HL-60 (cell line): ENCODE data around the gene MLXIP.

Experiments used
- DNase-seq, 2 experiments: peaks; one replicate each; pipeline ENCODE4 v3.0.0-alpha.2; 2010 to 2020; ENCODE audit warnings: low read depth in 1 of 2, low spot score in 1 of 2
- H3K27ac ChIP-seq: fragments of 250-450 bp; sonication (Bioruptor Pico); replicated peaks from 2 replicates; pipeline ENCODE4 v1.5.1; 2020; ENCODE audit warnings: mild to moderate bottlenecking, moderate library complexity
- H3K27me3 ChIP-seq: fragments of 250-450 bp; sonication (Bioruptor Pico); 2 replicates; pipeline ENCODE4 v1.5.1; 2021; ENCODE audit warnings: mild to moderate bottlenecking, moderate library complexity; ENCODE audit not compliant: insufficient read depth, poor library complexity, severe bottlenecking
- H3K4me3 ChIP-seq: replicated peaks from 2 replicates; pipeline ENCODE4 v1.5.1; 2011; ENCODE audit warnings: mild to moderate bottlenecking, control low read depth, low read length; ENCODE audit not compliant: insufficient read depth
- GABPA ChIP-seq: IDR thresholded peaks from 2 replicates; pipeline ENCODE4 v1.6.1; 2012; ENCODE audit warnings: low read depth
- POLR2AphosphoS5 ChIP-seq: IDR thresholded peaks from 2 replicates; pipeline ENCODE4 v1.6.1; 2012; ENCODE audit warnings: low read depth
- SPI1 ChIP-seq: IDR thresholded peaks from 2 replicates; pipeline ENCODE4 v1.6.1; 2012; ENCODE audit warnings: low read depth, mild to moderate bottlenecking, borderline replicate concordance
- TF ChIP-seq, protein P1 (sequence below): IDR thresholded peaks from 2 replicates; pipeline ENCODE4 v1.6.1; 2012; ENCODE audit warnings: low read depth; ENCODE audit not compliant: insufficient replicate concordance
- TF ChIP-seq, protein P2 (sequence below): IDR thresholded peaks from one replicate; pipeline ENCODE4 v1.5.1; 2011; ENCODE audit warnings: low read length, control low read depth, inconsistent platforms; ENCODE audit not compliant: insufficient read depth

Gene MLXIP

DNA sequence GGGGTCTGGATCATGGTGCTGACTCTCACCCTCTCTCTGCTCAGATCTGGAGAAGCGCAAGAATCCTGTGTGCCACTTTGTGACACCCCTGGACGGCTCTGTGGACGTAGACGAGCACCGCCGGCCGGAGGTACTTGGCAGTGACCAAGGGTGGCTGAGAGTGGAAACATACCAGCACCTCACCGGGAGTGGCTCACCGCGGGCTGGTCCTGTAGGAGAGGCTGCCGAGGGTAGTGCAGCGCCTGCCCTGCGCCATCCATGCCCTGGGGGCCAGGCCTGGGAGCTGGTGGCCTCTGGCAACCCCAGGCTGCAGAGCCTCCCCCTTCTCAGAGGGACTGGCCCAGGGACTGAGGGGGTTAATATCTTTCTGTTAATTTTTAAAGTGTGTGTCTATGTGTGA lies 49.3 kb downstream of the MLXIP start:
- no peak overlapping the region for H3K4me3 ChIP-seq
- no peak for DNase-seq
- TF ChIP-seq GABPA: no peak
- H3K27me3 ChIP-seq: no peaks in the 10 kb centered on the region
- H3K27ac ChIP-seq: no peak overlapping the region

DNA sequence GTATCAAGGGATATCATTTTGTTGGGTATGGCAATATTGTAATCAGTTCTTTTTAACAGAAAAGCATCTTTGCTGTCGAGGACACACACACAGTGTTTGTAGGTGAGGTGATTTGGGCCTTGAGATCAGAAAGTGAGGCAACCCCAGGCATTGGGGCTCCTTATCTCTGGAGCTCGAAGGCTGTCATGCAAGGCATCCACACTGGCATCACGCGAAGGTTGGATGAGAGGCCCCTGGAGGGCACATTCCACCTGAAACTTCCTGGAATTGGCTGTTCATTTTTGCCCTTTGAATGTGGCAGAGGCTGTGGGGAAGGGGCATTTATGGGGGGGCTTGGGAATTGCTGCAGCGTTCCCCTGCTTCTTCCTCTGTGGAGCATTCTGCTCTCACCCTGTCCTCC lies 49.9 kb downstream of the MLXIP start:
- Histone ChIP-seq H3K27ac (no peak overlapping the region), H3K4me3 (no peak overlapping the region), H3K27me3 (no peaks in the 10 kb centered on the region)
- TF ChIP-seq GABPA (no peak), SPI1 (no peak), POLR2AphosphoS5 (no peak)
- TF ChIP-seq, protein P1, sequence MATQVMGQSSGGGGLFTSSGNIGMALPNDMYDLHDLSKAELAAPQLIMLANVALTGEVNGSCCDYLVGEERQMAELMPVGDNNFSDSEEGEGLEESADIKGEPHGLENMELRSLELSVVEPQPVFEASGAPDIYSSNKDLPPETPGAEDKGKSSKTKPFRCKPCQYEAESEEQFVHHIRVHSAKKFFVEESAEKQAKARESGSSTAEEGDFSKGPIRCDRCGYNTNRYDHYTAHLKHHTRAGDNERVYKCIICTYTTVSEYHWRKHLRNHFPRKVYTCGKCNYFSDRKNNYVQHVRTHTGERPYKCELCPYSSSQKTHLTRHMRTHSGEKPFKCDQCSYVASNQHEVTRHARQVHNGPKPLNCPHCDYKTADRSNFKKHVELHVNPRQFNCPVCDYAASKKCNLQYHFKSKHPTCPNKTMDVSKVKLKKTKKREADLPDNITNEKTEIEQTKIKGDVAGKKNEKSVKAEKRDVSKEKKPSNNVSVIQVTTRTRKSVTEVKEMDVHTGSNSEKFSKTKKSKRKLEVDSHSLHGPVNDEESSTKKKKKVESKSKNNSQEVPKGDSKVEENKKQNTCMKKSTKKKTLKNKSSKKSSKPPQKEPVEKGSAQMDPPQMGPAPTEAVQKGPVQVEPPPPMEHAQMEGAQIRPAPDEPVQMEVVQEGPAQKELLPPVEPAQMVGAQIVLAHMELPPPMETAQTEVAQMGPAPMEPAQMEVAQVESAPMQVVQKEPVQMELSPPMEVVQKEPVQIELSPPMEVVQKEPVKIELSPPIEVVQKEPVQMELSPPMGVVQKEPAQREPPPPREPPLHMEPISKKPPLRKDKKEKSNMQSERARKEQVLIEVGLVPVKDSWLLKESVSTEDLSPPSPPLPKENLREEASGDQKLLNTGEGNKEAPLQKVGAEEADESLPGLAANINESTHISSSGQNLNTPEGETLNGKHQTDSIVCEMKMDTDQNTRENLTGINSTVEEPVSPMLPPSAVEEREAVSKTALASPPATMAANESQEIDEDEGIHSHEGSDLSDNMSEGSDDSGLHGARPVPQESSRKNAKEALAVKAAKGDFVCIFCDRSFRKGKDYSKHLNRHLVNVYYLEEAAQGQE: no peak
- TF ChIP-seq, protein P2, sequence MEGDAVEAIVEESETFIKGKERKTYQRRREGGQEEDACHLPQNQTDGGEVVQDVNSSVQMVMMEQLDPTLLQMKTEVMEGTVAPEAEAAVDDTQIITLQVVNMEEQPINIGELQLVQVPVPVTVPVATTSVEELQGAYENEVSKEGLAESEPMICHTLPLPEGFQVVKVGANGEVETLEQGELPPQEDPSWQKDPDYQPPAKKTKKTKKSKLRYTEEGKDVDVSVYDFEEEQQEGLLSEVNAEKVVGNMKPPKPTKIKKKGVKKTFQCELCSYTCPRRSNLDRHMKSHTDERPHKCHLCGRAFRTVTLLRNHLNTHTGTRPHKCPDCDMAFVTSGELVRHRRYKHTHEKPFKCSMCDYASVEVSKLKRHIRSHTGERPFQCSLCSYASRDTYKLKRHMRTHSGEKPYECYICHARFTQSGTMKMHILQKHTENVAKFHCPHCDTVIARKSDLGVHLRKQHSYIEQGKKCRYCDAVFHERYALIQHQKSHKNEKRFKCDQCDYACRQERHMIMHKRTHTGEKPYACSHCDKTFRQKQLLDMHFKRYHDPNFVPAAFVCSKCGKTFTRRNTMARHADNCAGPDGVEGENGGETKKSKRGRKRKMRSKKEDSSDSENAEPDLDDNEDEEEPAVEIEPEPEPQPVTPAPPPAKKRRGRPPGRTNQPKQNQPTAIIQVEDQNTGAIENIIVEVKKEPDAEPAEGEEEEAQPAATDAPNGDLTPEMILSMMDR: no peak
- DNase-seq: no peak

DNA sequence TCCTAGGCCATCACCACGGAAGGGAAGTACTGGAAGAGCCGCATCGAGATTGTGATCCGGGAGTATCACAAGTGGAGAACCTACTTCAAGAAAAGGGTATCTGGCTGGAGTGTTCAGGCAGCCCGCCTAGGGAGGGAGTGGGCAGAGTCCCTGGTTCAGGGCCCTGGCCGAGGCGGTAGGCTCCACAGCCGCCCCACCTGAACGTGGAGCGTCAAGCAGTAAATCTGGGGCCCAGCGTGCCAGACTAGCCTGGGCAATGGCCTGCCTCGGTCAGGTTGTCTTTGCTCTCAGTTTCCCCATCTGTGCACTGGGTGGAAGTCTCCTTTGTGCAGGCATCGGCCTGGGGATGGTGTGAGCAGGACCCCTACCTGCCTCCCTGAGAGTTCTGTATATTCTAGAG lies 50.6 kb downstream of the MLXIP start:
- no peak for DNase-seq
- TF ChIP-seq, protein P1: no peak
- no peak for TF ChIP-seq GABPA
- TF ChIP-seq, protein P2: no peak
- TF ChIP-seq POLR2AphosphoS5: no peak
- TF ChIP-seq SPI1: no peak
- Histone ChIP-seq H3K4me3 (no peak overlapping the region), H3K27me3 (no peaks in the 10 kb centered on the region), H3K27ac (no peak overlapping the region)

DNA sequence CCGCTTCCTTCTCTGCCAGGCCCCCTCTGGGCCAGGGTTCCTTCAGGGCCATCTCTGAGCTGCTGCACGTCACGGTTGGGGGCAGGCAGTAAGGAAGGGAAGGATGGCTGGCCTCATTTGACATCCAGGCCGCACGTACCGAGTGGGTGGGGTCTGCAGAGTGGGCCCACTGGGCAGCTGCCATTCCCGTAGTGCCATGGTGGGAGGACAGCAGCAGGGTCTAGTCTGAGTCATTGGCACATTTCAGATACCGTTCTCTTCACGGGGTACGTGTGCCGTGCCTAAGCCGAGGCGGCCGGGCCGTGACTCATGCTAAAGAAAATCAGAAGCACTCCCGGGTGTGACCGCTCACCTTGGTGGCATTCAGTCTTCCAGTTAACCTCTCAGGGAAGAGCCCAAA lies 51.6 kb downstream of the MLXIP start:
- Histone ChIP-seq H3K4me3 (no peak overlapping the region), H3K27me3 (no peaks in the 10 kb centered on the region), H3K27ac (no peak overlapping the region)
- no peak for TF ChIP-seq POLR2AphosphoS5
- no peak for TF ChIP-seq GABPA
- no peak for TF ChIP-seq SPI1
- no peak for DNase-seq

DNA sequence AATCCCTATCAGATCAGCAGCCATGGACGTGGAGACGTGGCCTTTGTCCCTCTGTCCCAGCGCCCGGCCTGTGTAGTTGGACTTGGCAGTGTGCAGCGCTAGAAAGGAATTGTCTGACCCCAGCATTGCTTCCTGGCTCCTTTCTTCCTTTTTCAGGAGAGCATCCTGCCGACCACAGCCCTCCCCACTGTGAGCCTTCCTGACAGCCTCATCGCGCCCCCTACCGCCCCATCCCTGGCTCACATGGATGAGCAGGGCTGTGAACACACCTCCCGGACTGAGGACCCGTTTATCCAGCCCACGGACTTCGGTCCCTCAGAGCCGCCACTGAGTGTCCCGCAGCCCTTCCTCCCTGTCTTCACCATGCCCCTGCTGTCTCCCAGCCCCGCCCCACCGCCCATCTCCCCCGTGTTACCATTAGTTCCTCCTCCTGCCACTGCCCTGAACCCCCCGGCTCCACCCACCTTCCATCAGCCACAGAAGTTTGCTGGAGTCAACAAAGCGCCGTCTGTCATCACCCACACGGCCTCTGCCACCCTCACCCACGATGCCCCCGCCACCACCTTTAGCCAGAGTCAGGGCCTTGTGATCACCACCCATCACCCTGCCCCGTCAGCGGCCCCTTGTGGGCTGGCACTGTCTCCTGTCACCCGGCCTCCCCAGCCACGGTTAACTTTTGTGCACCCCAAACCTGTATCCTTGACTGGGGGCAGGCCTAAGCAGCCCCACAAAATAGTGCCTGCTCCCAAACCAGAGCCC lies 54.8 kb downstream of the MLXIP start:
- no peaks in the 10 kb centered on the region for H3K27me3 ChIP-seq
- TF ChIP-seq, protein P2: no peak
- no peak for TF ChIP-seq GABPA
- TF ChIP-seq SPI1: no peak
- TF ChIP-seq, protein P1: no peak
- TF ChIP-seq POLR2AphosphoS5: no peak
- H3K27ac ChIP-seq: no peak overlapping the region
- H3K4me3 ChIP-seq: no peak overlapping the region
- no peak for DNase-seq
